IPS-NIHi7 (cell line): Measurements from ENCODE around the gene RTTN.

Experiments
- DNase-seq: peaks from one replicate; pipeline ENCODE4 v3.0.0; 2012; ENCODE audit warnings: mixed read lengths; ENCODE audit errors: extremely low spot score

RTTN gene

DNA sequence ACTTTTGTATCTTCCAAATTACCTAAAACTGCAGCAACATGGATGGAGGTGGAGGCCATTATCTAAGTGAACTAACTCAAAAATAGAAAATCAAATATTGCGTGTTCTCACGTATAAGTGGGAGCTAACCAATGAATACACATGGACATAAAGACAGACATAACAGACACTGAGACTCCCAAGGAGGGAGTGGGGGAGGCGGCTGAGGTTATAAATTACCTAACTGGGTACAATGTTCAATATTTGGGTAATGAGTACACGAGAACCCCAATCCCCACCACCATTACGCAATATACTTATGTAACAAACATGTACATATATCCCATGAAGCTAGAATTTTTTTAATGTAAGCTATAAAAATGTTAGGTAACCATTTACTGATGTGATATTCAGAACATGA is 119.8 kb downstream of the RTTN start:
- DNase-seq, result no peak

DNA sequence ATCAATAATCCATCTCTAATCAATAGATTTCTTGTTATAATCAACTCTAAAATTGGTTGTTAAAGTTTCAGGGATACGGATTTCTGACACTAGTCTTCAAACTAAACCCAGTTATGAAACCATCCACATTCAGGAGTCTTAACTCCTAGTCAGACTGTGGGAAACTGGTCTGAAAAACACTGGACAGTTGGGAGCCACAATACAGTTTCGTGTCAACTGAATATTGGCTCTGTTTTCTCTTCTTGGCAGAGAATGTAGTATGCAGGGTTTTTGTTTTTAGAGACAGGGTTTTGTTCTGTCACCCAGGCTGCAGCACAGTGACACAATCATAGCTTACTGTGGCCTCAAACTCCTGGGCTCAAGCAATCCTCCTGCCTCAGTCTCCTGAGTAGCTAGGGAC is 123.1 kb downstream of the RTTN start:
- DNase-seq, result no peak

DNA sequence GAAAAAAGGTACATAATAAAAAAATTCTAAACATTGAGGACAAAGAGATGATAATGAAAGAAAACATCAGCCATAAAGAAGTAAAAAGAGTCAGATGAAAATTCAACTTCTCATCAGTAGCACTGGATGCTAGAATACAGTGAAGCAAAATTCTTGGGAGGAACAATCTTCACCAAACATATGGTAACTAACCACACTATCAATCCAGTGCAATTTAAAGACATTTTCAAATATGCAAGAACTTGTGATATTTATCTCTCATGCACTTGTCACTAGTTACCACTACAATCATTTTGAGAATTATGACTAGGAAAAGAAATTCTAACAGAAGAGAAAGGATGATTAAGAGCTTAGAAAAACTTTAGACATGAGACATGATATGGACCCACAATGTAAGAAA is 127.4 kb downstream of the RTTN start:
- DNase-seq, result no peak

DNA sequence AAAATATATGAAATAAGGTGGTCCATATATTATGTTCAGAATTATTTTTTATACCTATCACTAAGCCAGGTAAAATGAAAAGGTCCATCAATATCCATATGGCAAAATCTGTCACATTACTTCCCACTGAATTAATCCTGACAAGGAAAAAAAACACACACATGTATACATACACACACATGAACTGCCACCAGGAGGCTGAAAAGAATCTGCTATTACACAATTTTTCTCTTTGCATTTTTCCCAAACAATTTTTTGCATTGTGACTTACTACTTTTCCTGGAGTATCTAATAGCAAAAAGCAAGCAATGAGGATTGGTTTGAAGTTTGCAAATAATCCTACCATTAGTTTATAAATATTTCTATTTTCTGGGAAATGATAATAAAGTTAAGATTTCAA is 129.6 kb downstream of the RTTN start:
- DNase-seq, result no peak

DNA sequence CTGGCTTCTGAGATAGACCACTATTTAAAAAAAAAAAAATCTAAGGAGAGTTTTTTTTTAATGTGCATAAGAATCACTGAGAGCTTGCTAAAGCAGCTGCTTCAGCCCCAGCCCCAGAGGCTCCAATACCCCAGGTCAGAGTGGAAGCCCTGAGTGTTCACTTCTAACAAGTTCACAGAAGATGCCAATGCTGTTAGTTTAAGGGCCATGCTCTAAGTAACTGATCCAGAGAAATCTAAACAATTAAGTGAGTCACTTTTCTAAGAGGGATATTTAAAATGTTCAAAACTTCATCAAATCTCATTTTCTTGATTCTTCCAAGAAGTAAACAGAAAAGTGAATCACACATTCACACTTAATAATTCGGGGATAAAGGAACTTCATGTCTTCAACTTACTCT is 131.4 kb downstream of the RTTN start:
- DNase-seq, result no peak

DNA sequence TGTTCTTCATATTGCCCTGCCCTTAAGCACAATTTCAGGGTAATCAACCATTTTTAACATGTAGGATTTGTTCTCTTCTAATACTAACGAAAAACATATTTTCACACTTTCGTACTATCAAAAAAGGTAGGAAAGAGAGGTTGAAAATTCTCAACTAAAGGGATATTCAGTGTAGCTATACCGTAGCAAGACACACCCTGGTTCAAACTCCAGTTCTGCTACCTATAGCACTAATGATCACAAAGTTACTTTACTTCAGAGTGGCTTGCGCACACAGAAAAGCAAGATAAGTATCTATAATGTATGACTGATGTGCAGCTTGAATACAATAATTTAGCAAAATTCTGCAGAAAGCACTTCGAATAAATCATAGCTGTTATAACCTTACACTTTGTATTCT is 132.1 kb downstream of the RTTN start:
- no peak for DNase-seq

DNA sequence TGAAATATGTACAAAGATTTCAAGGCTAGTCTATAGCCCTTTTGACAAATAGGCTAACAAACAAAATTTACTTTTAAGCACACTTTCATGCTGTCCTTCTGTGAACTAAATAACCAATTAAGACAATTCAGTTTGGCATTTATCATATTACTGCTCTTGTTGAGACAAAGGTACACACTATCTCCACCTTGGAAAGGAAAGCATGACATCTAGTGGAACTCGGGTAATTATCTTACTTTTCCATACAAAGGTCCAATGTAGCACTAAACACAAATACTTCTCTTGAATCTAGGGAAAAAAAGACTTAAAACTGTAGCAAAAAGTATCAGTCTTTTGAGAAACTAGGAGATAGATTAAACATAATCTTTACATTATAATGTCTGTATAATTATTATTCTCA is 132.8 kb downstream of the RTTN start:
- no peak for DNase-seq

DNA sequence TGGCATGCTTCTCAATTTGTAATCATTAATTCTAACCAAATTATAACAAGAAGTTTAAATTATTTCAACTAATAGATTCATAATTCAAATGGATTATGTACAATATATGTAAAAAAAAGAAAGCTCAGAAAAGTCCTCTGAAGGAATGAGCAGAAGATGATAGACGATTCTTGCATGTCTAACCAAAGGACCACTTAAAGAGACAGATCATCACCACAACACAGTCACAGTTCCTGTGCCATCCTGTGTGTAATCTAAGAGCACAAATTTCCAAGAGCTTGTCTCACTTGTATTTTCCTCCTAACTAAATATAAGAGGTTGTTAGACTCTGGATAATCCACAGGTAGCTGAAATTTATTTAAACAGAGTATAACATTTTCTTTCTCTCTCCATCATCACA is 135.5 kb downstream of the RTTN start:
- DNase-seq, result no peak

DNA sequence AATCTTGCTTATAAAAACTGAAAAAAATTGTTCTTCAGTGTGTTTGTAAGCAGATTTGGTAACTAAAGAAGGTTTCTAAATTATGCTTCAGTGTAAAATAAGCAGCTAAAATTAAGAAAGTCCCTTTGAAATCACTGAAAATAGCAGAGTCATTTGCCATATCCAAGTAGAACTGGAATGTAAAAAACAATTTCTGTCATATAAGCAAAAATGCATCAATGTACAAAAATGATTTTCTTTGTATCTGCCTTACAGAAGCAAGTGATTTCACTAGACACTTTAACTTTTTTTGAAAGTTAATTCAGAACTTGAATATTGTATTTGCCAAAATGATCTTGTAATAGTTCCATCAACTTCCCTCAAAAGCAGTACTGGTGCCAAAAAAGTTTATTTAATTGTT is 136.1 kb downstream of the RTTN start:
- DNase-seq, result no peak

DNA sequence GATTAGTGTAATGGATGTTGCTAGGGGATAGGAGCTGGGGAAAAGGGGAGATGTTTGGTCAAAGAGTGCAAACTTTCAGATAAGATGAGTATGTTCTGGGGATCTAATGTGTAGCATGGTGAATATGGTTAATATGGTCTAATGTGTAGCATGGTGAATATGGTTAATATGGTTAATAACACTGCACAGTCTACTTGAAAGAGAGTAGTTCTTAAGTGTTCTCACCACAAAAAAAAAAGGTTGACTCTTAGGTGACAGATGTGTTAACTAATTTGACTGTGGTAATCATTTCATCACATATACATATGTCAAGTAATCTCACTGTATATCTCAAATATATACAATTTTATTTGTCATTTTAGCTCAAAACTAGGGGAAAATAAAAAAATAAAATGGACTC is 136.5 kb downstream of the RTTN start:
- no peak for DNase-seq

DNA sequence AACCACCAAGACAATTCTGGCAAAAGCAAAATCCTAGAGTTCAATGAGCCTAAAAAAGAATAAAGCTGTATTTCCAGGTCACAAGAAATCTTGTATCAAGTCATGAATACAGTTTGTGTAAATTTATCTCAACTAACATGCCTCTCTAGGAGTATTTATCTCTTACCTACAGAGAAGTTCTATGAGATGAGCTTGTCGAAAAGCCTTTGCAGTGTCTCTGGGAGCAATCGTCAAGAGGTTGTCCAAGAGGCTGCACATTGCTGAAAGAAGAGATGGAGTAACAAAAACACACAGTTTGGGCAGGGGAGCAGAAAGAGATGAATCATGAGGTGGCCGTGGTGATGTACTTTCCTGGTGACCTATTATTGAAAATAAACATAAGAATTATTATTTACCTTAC is 145.8 kb downstream of the RTTN start:
- no peak for DNase-seq

DNA sequence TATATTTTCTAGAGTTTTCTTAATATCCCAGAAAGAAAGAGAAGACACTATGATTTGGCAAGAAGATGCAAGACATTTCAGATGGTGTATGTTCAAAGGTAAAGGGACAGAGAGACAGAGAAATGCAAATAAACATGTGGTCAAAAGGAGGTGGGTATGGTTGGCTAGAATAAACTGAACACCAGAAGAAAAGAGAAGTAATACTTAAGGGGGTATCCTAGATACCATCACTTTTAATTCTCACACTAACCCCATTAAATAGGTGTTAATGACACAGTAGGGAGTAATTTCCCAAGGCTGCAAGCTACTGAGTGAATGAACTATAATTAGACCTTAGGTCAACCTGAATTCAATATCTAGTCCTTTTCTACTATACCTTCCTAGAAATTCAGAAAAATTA is 146.6 kb downstream of the RTTN start:
- no peak for DNase-seq

DNA sequence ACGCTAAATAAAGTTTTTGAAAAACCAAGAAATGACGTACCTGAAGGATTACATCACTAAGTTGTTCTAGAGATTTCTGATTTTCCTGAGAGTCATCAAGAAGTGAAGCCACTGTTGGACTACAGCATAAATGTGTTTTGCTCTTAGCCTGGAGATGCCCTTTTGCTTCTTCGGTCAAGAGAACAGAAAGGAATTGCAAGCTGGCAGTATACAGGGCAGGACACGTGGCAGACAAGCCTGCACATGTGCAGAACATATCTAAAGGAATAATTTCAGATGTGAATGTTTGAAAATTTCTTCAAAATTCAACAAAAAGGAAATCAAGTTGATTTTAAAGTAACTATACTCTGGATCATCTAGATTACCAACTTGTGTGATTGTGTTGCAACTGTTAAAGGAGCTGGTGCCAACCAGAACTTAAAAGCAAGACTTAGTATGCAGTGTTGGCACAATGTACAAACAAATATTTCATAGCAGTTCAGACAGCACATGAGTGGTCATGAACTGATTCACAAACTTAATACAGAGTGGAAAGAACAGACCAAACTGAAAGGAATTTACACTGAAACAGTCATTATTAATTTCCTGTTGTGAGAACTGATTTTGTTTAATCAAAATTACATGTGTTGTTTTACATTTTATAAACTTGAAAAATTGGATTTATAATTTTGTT is 157.4 kb downstream of the RTTN start:
- no peak for DNase-seq

DNA sequence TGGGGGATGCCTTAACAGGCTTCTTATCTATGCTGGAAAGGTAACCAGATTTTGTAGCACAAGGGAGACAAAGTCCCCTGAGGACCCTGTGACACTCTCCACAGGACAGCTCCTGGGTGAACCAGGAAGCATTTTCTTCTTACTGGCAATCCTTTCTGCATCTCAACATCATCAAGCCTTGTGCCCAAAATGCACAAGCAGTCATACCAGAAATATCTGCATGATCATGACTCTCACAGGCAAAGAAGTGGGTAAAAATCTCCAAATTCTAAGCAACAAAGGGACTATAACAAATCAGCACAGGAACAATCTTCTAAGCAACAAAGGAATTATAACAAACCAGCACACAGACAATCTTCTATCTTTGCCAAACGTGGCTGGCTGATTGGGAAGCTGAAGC is 158.7 kb downstream of the RTTN start:
- DNase-seq, result no peak

DNA sequence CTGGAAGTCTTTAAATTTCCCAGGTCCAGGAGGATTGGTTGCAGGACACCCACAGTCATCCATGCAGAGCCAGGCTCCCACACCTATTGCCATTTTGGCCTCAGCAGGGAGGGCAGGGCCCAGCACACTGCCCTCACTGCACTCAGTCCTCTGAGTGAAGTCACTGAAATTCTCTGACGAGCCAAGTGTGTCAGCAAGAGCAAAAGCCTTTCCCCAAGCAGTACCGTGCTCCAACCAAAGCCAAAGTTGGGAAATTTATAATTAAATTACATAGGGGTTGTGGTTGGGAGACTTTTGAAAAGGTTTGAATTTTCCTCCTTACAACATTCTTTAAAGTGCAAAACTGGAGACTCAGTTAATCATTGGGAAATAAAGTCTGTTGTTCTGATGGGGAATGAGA is 159.3 kb downstream of the RTTN start:
- DNase-seq, result no peak

DNA sequence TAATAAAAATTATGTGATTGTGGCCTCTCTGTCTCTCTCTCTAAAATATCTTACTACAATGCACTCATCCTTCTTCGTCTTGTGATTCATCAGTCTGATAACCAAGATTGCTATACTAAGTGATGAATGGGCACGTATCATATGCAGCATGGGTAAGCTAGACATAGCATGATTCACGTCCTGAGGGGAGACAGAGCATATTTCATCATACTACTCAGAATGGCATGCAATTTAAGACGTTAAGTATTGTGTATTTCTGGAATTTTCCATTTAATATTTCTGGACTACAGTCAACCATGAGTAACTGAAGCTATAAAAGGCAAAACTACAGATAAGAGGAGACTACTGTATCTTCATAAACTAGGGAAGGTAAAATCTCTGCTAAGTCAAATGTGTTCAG is 160.9 kb downstream of the RTTN start:
- no peak for DNase-seq

DNA sequence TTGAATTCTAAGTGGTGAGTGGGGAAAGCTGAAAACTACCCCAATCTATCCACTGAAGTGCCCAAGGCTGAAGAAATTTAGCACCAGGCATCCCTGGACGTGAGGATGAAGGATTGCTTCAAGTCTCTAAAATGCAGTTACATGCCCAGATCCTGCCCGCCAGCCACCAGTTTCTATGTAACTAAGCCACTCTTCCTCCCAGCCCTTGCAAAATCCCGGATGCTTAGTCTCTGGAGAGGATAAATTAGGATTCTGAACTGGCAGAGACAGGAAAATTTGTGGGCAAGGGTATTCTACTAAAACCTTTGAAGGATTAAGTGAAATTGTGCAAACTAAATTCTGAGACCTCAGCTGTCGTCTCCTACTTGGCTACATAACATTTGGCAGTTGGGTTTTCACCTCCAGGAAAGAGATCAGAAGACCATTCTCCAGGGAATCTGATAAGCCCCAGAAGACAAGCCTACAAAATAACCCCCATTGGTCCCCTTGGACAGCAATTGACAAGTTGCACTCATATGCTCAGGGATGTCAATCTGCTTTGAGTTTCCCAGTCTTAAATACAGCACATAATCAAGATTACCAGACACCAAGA is 163.9 kb downstream of the RTTN start:
- DNase-seq, result no peak

DNA sequence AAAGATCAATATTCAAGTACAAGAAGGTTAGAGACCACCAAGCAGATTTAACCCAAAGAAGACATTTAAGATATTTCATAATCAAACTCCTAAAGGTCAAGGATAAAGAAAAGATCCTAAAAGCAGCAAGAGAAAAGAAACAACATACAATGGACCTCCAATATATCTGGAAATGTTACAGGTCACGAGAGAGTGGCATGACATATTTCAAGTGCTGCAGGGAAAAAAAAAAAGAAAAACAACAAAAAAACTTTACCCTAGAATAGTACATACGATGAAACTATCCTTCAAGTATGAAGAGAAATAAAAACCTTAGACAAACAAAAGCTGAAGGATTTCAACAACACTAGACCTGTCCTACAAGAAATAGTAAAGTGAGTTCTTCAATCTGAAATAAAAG is 166.3 kb downstream of the RTTN start:
- DNase-seq, result no peak

DNA sequence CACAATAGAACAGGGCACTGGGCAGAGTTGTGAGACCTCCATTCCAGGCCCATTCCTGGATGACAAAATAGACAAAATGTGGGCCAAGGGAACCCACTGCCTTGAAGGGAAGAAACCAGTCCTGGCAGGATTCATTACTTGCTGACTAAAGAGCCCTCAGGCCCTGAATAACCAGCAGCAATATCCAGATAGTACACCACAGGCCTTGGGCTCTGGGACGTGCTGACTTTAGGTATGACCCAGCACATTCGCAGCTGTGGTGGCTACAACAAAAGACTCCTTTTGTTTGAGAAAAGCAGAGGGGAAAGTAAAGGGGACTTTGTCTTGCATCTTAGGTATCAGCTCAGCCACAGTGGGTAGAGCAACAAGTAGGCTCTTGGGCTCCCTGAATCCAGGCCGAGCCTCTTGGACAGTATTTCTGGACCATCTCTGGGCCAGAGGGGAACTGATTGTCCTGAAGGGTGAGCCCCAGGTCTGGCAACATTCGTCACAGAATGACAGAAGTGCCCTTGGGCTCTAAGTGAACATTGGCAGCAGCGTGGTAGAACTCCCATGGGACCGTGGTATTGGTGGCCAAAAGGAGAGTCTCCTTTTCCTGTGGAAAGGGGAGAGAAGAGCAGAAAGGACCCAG is 167.9 kb downstream of the RTTN start:
- no peak for DNase-seq

DNA sequence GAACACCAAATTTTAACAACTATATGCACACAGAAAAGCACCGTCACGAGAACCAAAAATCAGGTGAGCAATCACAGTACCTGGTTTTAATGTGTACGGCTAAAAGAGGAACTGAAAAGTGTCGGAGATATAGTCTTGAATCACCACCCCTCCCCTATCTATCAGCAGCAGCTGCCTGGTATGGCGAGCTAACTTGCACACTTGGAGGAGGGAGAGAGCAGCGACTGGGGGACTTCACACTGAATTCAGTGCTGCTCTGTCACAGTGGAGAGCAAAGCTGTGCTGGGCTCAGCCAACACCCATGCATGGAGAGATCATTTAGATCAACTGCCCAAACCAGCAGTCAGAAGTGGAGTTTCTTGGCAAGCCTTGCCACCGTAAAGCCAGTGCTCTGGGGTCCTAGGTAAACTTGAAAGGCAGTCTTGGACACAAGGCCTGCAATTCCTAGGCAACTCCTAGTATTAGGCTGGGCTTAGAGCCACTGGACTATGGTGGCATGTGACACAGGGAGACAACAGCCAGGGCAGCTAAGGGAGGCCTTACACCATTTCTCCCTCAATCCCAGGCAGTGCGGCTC is 168.6 kb downstream of the RTTN start:
- no peak for DNase-seq

DNA sequence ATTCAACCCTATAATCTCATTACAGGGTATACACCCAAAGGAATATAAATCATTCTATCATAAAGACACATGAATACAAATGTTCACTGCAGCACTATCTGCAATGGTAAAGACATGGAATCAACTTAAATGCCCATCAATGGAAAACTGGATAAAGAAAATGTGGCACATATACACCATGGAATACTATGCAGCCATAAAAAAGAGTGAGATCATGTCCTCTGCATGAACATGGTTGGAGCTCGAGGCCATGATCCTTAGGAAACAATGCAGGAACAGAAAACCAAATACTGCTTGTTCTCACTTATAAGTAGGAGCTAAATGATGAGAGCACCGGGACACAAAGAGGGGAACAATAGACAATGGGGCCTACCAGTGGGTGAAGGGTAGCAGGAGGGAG is 169.3 kb downstream of the RTTN start:
- no peak for DNase-seq

DNA sequence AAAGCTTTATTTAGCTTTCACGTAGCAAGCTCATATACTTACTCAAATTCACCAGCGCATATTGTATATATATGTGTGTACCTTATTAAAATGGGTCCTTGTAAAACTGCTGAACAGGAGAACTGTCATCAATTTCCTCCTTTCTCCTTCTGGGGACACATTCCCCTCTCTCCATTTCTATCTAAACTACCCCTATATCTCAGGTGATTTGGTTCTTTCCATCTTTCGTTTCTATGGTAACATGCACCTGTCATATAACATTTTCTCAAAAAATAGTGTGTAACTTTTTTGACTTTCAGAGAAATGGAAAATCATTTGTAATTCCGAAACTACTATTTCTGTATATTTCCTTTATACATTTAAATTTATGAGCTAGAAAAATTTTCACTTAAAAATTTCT is 174.3 kb downstream of the RTTN start:
- DNase-seq, result no peak

DNA sequence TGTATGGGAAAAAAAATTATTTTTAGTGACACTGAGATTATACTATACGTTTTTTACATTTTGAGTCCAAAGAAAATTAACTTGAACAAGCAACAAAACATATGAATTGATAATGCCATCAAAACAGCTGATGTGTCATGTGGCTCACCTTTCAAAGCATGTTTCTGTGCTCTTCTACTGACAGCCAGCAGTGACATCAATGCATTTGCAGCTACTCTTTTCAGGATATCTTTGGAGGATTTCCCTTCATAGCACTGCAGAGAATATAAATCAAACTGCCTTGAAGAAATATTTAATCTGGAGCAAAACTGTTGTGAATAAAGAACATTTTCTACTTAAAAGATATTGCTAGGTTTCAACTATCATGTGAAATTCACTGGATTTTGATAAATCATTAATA is 174.8 kb downstream of the RTTN start:
- no peak for DNase-seq
